GM23248 (cell line): ENCODE measurements around the gene TMPRSS2.

Source experiments
- EZH2 ChIP-seq: fragments of 200-600 bp; sonication (generic); IDR thresholded peaks from 2 replicates; pipeline ENCODE4 v1.6.1; 2018; ENCODE audit warnings: antibody characterized with exemption, mild to moderate bottlenecking; ENCODE audit not compliant: insufficient read depth, poor library complexity, severe bottlenecking
- EZH2phosphoT487 ChIP-seq: fragments of 200-600 bp; sonication (generic); IDR thresholded peaks from 2 replicates; pipeline ENCODE4 v1.6.1; 2018; ENCODE audit warnings: antibody characterized with exemption, moderate library complexity, mild to moderate bottlenecking, low read depth; ENCODE audit not compliant: insufficient read depth

DNA sequence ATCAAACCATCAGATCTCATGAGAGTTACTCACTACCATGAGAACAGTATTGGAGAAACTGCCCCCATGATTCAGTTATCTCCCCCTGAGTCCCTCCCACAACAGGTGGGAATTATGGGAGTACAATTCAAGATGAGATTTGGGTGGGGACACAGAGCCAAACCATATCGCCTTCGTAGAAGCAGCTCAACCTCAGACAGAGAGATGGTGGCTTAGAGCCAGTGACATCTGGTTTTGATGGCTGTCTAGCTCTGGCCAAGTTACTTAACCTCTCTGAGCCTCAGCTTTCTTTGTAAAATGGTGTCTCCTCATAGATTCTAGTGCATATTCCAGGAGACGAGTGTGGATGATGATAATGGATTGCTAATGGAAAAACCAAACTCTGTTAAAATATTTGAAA, 54.8 kb downstream of the TMPRSS2 start:
- TF ChIP-seq EZH2 (no peak), EZH2phosphoT487 (no peak)
